Stimulated activated CD4-positive, alpha-beta T cell treated with anti-CD3 and anti-CD28 coated beads, Interleukin-2, amount 100 ng/mL, for 4 hours (primary cell): ENCODE measurements around the gene RHOJ.

Experiments used
- DNase-seq: peaks from one replicate; pipeline ENCODE4 v3.0.0-alpha.2; 2020; ENCODE audit warnings: low read depth

The RHOJ gene

GRCh38 chr14:63205866-63206265 lies 1.6 kb downstream of the RHOJ start:
- no peak for DNase-seq

GRCh38 chr14:63209160-63209559 lies 4.9 kb downstream of the RHOJ start:
- no peak for DNase-seq

- DNase-seq = no peak
These were observed 6.6 kb downstream of the RHOJ start for GRCh38 chr14:63210812-63211211.

GRCh38 chr14:63212209-63212608 lies 8.0 kb downstream of the RHOJ start:
- no peak for DNase-seq

- no peak for DNase-seq
These were observed 8.7 kb downstream of the RHOJ start for GRCh38 chr14:63212776-63213500.

- no peak for DNase-seq
These were observed 10.4 kb downstream of the RHOJ start for GRCh38 chr14:63214417-63215196.

- DNase-seq = no peak
These were observed 16.3 kb downstream of the RHOJ start for GRCh38 chr14:63220526-63220925.

GRCh38 chr14:63223596-63223995 lies 19.4 kb downstream of the RHOJ start:
- DNase-seq = no peak

GRCh38 chr14:63224196-63224595 lies 20.0 kb downstream of the RHOJ start:
- no peak for DNase-seq

GRCh38 chr14:63228217-63228616 lies 24.0 kb downstream of the RHOJ start:
- DNase-seq = no peak

DNA sequence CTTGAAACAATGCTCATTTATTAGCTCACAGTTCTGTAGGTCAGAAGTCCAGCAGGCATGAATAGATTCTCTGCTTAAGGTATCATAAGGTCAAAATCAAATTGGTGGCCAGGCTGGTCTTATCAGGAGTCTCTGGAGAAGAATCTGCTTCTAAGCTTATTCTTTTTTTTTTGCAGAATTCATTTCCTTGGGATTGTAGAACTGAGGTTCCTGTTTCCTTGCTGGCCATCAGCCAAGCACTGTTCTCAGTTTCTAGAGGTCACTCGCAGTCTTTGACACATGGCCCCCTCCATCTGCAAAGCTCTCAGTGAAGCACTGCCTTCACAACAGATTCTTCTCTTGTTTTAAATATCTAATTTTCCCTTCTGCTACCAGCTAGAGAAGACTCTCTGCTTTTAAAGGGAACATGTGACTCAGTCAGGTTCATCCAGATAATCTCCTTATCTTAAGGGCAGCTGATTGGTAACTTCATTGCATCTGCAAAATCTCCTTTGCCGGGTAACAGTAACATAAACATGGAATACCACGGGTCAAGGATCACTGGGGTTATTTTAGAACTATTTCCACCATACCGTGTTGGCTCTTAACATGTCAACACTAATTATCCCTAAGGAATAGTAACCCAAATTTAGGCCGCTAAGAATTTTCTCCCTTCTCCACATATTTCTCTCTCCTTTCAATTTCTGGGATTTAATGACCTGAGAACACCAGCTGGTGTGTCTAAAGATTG lies 25.3 kb downstream of the RHOJ start:
- no peak for DNase-seq

GRCh38 chr14:63231766-63232165 lies 27.5 kb downstream of the RHOJ start:
- no peak for DNase-seq

DNA sequence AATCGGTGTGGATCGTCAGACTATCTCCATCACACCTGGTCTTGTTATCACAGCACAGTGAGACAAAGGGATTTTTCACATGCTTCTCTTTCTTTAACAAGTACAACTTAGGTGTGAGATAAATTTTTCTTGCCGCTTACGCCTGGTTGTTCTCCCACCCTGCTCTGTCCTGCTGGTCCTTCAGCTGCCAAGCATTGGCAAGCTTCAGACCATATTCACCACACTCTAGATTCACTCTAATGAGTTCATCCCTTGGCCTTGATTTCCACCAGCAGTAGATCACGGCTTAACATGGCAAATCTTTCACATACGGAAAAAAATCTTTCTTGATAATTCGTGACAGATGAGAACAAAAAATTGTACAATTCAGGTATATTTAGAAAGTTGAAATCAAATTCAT lies 33.5 kb downstream of the RHOJ start:
- no peak for DNase-seq

DNA sequence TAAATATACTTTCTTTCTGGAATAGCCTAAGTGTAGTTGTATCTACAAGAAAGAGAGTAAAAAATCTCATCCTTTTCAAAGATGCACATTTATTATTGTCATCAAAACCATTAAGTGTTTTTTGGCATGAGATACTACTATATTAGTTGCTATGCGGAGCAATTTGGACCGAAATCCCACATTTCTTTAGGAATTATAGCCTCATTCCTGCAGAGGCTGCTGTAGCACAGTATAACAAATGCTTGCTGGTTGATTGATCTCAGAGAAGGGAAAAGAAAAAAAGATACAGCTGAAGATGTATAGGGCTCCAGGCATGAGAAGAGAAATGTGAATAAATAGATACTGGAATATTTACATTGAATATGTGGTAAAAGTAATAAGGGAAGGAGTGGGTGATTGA lies 36.0 kb downstream of the RHOJ start:
- no peak for DNase-seq

GRCh38 chr14:63241096-63241495 lies 36.9 kb downstream of the RHOJ start:
- no peak for DNase-seq

DNA sequence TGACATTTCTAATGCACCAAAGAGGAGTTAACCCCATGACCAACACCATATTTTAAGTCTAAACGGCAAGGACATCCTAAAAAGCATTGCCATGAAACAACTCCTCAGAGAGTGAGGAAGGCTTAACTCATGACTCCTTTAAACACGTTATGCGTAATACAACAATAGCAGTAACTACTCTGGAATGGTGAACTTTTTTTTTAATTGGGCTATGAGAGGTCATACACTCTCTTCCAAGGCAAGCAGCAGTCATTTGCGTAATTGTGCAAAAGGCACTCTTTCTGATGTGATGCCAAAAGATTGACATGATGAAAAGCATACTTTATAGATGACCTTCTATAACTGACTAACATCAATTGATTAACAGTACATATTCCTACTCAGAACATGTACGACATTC lies 39.4 kb downstream of the RHOJ start:
- DNase-seq = no peak

DNA sequence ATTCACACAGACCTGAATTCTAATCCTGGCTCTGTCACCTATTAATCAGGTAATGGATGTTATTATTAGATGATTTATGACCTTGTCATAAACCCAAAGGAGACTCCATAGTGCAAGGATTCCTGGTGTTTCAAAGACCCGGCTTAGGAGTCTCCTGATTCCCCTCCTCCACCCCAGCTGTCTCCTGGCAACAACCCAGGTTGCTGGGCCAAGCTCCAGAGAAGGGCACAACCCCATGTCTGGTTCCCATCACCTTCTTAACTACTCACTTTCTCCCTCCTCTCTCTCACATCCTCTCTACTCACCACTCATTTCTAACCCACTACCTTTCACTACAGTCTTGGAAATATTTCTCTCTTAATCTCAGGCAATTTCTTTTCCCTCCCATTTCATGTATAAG lies 41.6 kb downstream of the RHOJ start:
- no peak for DNase-seq

DNA sequence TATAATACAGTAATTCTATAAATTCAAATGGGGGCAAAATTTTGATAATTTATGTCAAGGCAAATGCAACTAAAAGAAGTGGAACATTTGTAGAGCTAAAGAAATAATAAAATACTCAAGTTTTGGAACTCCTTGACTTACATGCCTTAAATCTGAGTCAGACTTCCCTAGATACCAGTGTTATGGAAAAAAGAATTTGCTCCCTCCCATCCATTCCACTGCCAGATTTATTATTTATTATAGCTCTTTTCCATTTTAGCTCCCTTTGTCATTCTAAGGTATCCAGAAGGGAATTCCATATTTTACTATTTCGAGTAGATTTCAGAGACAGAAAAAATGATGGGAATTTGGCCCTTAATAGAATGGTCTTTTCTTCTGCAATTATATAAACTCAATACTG lies 44.0 kb downstream of the RHOJ start:
- no peak for DNase-seq

DNA sequence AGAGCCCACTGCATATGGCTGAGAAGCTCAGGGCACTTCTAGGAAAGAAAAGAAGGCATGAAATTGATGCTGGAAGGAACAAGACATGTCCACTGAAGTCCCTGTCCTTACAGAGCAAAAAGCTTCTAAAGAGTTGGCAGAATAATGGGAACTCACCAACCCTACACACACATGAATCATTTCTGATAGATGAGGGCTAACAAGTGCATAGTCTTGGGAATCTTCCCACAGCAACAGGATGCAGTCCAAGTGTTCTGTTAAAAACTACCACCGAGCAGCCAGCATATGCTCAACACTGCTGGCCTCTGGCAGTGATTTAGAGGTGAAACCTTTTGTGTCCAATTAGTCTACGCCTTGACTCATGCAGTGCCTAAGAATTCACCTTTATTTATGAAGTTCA lies 44.8 kb downstream of the RHOJ start:
- no peak for DNase-seq

- no peak for DNase-seq
These were observed 53.1 kb downstream of the RHOJ start for GRCh38 chr14:63257299-63257698.

DNA sequence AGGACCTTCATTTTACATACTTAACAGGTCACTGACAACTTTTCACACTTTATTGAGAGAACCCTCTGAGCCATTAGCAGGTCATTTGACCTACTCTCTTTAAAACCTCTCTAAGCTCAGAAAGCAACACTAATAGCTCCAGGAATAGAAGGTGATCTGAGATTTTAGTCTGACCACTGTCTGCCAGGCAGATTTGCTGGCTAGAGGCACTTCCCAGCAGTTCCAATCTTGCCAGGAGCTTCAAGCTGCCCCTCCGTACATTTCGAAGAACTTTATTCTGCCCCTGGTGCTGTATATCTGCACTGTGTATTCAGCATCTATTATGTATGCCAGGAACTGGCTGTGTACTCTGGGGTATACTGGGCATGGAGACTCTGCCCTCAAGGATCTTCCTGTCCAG lies 58.2 kb downstream of the RHOJ start:
- DNase-seq = no peak

DNA sequence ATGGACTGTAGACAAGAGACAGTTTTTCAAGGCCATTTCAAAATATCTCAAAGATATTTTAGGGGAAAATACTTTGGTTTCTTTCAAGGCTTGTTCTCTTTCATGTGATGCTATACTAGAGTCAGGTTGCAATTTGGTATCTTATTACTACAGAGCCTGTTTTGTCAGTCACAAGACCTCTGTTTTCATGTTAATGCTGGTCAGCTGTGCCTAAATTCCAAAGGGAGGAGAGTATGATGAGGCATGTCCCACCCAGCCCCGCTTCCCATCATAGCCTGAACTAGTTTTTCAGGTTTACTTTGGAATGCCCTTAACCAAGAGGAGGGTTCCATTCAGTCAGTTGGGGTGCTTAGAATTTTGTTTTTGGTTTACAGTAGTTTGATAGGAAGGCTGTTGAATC lies 61.9 kb downstream of the RHOJ start:
- no peak for DNase-seq

DNA sequence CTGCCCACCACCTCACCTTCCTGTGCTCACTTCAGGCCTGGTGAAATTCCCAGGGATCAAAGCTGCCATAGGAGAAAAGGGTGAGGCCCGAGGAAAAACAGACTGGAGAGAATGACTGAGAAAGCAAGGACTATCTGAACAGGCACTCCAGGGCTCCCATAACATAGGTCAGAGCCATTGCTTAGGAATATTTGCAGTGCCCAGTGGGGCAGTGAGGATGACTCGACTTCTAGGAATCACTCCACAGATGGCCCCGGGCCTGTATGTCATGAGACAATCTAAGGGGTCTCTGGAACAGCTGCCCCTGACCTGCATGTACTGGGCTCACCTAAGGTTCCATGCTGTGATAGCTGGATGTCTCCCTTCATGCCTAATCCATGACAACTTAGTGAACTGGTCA lies 62.9 kb downstream of the RHOJ start:
- DNase-seq = no peak
